Left lung (tissue), 10 donors: ENCODE measurements around the gene ANKRD13A. TPM values are rescaled to one million over a fixed set of nuclear protein-coding genes. Genes with fewer than 3 reads are reported as not detected.
A peak's percentile ranks its signal among the peaks of the same experiment; 100 is the strongest.

ENCODE experiments used
- ATAC-seq: fragments of 200-7000 bp; cut with Tn5 transposase; one replicate; pipeline ENCODE4 v1.9.1; 2020; ENCODE audit warnings: moderate library complexity
- DNase-seq, 4 donors: peaks; one replicate each; pipeline ENCODE4 v3.0.0-alpha.2; 2013 to 2020
- H3K27ac ChIP-seq, 2 donors: fragments of 200-600 bp; sonication (generic) in 1 of 2; one replicate each; pipeline versions ENCODE4 v1.5.0 to v1.8.0; 2020 to 2021
- H3K27me3 ChIP-seq, 2 donors: fragments of 200-600 bp; sonication (generic) in 1 of 2; one replicate each; pipeline versions ENCODE4 v1.5.0 to v1.8.0; 2020 to 2021
- H3K36me3 ChIP-seq, 2 donors: fragments of 200-600 bp; sonication (generic) in 1 of 2; one replicate each; pipeline versions ENCODE4 v1.5.0 to v1.8.0; 2020 to 2021
- H3K4me1 ChIP-seq, 2 donors: fragments of 200-600 bp; one replicate each; pipeline ENCODE4 v1.8.0; 2021
- H3K4me3 ChIP-seq, 2 donors: fragments of 200-600 bp; sonication (generic) in 1 of 2; one replicate each; pipeline versions ENCODE4 v1.5.0 to v1.8.0; 2020 to 2021; ENCODE audit warnings: mild to moderate bottlenecking in 1 of 2
- H3K9me3 ChIP-seq, 2 donors: fragments of 200-600 bp; sonication (generic) in 1 of 2; one replicate each; pipeline versions ENCODE4 v1.5.0 to v1.8.0; 2020 to 2021
- CTCF ChIP-seq, 2 donors: fragments of 200-600 bp; sonication (generic) in 1 of 2; IDR thresholded peaks; one replicate each; pipeline versions ENCODE4 v1.5.0 to v1.8.0; 2021; ENCODE audit warnings: antibody characterized with exemption in 2 of 2
- intact Hi-C, 2 donors: fragments of 100-400 bp; cut with DNase I; formaldehyde crosslinking; loops; one replicate each; pipeline versions ENCODE4 v1.11.2 to v1.14.2; 2022
- polyA plus RNA-seq, 6 donors: library from polyadenylated mRNA; unstranded; fragments of 120-200 nt; gene quantifications; one replicate each; pipeline ENCODE4 v1.2.1, GENCODE V29; 2013; ENCODE audit not compliant: insufficient read length in 6 of 6
- total RNA-seq, 2 donors: library from RNA; stranded (reverse); fragmentation: NEBNext Ultra II Directional; extraction: Animal tissue kit (Norgen Biotek cat#: 25700); gene quantifications; one replicate each; pipeline ENCODE4 v1.2.1, GENCODE V29; 2021
- donor health status: DM: no; HTN: yes; CAD: no.
- donor health status: DM: no; HTN: no; CAD: no.

ANKRD13A gene
- total and polyA plus RNA-seq, 8 donors, result 38.3 to 69.9 (median 43.3) TPM

GRCh38 chr12:109952160-109952858 lies 46.9 kb upstream of the ANKRD13A start:
- no peak overlapping the region for H3K4me3 ChIP-seq
- peaks cover 4 to 14% of the 10 kb centered on the region in 2 donors for H3K4me1 ChIP-seq
- no peaks in the 10 kb centered on the region for H3K9me3 ChIP-seq
- H3K27ac ChIP-seq, result peak overlapping the region in 1 of 2 donors; percentile 34
- H3K36me3 ChIP-seq, result peaks cover 2 to 97% of the 10 kb centered on the region in 2 donors
- ATAC-seq (no peak), DNase-seq (no peak)
- no peak for TF ChIP-seq CTCF (IDR thresholded peaks at IDR 0.05)
- no peaks in the 10 kb centered on the region for H3K27me3 ChIP-seq
- intact Hi-C loops, result no loop called here

DNA sequence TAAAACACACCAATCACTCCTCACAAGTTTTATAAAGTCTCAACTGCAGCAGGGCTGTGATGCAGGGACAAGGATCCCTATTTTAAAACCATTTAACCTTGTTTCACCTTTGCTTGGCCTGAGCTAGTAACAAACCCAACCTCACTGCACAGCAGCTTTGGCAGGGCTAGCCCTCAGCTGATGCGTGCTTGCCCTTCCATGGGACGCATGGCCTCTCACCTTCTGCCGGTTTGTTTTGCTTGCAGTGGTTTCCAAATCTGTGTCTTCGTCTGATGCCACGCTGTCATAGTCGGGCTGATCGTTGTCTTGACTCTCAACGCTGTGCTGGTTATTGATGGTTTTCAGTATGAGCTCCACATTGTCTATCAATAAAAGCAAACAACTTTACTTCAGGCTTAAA lies 46.4 kb upstream of the ANKRD13A start:
- Histone ChIP-seq H3K4me3 (no peak overlapping the region), H3K27ac (peak overlapping the region in 1 of 2 donors; percentile 34), H3K27me3 (no peaks in the 10 kb centered on the region), H3K4me1 (peaks cover 4 to 8% of the 10 kb centered on the region in 2 donors), H3K9me3 (no peaks in the 10 kb centered on the region), H3K36me3 (peaks cover 2 to 100% of the 10 kb centered on the region in 2 donors)
- intact Hi-C loops, result no loop called here
- DNase-seq, result no peak
- no peak for TF ChIP-seq CTCF (IDR thresholded peaks at IDR 0.05)
- no peak for ATAC-seq

GRCh38 chr12:109953656-109954055 lies 45.6 kb upstream of the ANKRD13A start:
- peaks cover under 1 to 4% of the 10 kb centered on the region in 2 donors for H3K4me1 ChIP-seq

DNA sequence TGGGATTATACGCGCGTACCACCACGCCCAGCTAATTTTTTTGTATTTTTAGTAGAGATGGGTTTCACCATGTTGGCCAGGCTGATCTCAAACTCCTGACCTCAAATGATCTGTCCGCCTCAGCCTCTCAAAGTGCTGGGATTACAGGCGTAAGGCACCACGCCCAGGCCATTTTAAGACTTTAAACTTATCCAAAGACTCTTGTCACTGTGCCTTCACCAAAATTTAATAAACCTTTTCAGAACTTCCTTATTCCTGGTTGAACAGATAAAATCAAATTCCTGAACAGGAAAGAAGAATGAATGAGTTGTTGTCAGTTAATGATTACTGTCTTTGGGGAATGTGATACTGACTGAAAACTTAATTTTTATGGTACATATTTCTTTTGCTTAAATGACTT lies 40.9 kb upstream of the ANKRD13A start:
- H3K27ac ChIP-seq, result no peak overlapping the region
- no peak for TF ChIP-seq CTCF (IDR thresholded peaks at IDR 0.05)
- H3K4me3 ChIP-seq, result no peak overlapping the region
- no peaks in the 10 kb centered on the region for H3K9me3 ChIP-seq
- peaks cover 0 to under 1% of the 10 kb centered on the region in 2 donors for H3K4me1 ChIP-seq
- no peaks in the 10 kb centered on the region for H3K27me3 ChIP-seq
- intact Hi-C loops, result no loop called here
- H3K36me3 ChIP-seq, result peaks cover 0 to 100% of the 10 kb centered on the region in 2 donors
- ATAC-seq (no peak), DNase-seq (no peak)

More at GRCh38 chr12:109953656-109954055, 45.6 kb upstream of the ANKRD13A start:
- no peak overlapping the region for H3K4me3 ChIP-seq
- H3K27me3 ChIP-seq, result no peaks in the 10 kb centered on the region
- intact Hi-C loops, result no loop called here
- peaks cover 2 to 100% of the 10 kb centered on the region in 2 donors for H3K36me3 ChIP-seq
- no peak overlapping the region for H3K27ac ChIP-seq
- H3K9me3 ChIP-seq, result no peaks in the 10 kb centered on the region
- ATAC-seq, result no peak
- TF ChIP-seq CTCF (IDR thresholded peaks at IDR 0.05), result no peak
- no peak for DNase-seq

DNA sequence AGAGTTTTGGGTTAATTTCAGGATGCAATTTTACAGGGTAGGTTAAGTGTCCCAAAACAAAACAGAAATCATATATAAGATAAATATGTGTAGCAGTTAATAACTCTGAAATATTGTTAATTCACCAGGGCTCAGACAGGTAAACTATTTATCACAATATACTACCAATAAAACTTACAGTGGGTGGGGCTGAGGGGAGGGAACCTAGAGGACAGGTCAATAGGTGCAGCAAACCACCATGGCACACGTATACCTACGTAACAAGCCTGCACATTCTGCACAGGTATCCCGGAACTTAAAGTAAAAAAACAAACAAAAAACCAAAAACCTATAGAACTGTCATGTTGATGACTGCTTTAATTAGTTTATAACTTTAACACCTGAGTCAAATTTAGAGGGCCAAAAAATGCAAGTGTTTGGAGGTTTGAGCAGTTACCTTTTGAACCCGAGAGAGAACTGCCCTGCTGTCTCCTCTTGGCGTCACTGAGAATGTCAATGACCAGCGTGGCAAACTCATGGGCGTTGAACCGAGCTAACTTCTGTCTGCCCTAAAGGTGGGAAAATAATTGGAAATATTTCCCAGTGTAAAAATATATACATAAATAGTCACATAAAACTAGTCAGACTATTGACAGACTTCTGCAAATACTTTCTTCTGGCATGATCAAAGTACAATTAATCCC lies 39.7 kb upstream of the ANKRD13A start:
- Histone ChIP-seq H3K9me3 (no peaks in the 10 kb centered on the region), H3K36me3 (peaks cover 0 to 98% of the 10 kb centered on the region in 2 donors), H3K27ac (no peak overlapping the region), H3K4me3 (no peak overlapping the region), H3K27me3 (no peaks in the 10 kb centered on the region), H3K4me1 (peaks cover 0 to 4% of the 10 kb centered on the region in 2 donors)
- no peak for TF ChIP-seq CTCF (IDR thresholded peaks at IDR 0.05)
- DNase-seq (no peak), ATAC-seq (no peak)
- intact Hi-C loops, result no loop called here
